ENCODE data around the gene RAB23.

GRCh38 chr6:57257911-57258541 is 35.9 kb upstream of the RAB23 start:
- no peak for TF ChIP-seq CTCF (IDR thresholded peaks at IDR 0.05)
- TF ChIP-seq EP300 (IDR thresholded peaks at IDR 0.05; ENCODE audit: low read depth), result peak; percentile 90
- TF ChIP-seq POLR2AphosphoS5 (IDR thresholded peaks at IDR 0.05), result peak; percentile 57 to 82 (median 74)
- no peak for TF ChIP-seq POLR2A (IDR thresholded peaks at IDR 0.05)
